Measurements from ENCODE around the gene TMEM185B.

DNA sequence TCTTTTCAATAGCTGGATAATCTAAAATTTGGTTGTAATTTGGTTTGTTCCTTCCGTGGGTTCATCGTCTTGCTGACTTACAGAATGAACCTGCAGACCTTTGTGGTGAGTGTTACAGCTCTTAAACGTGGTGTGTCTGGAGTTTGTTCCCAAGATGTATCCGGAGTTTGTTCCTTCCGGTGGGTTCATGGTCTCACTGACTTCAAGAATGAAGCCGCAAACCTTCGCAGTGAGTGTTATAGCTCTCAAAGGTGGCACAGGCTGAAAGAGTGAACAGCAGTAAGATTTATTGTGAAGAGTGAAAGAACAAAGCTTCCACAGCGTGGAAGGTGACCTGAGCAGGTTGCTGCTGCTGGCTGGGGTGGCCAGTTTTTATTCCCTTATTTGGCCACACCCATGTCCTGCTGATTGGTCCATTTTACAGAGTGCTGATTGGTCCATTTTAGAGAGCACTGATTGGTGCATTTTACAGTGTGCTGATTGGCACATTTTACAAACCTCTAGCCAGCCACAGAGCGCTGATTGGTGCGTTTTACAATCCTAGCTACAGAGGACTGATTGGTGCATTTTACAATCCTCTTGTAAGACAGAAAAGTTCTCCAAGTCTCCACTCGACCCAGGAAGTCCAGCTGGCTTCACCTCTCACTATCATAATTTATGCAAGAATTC lies 46.0 kb upstream of the TMEM185B start:
- TF ChIP-seq, protein P1, sequence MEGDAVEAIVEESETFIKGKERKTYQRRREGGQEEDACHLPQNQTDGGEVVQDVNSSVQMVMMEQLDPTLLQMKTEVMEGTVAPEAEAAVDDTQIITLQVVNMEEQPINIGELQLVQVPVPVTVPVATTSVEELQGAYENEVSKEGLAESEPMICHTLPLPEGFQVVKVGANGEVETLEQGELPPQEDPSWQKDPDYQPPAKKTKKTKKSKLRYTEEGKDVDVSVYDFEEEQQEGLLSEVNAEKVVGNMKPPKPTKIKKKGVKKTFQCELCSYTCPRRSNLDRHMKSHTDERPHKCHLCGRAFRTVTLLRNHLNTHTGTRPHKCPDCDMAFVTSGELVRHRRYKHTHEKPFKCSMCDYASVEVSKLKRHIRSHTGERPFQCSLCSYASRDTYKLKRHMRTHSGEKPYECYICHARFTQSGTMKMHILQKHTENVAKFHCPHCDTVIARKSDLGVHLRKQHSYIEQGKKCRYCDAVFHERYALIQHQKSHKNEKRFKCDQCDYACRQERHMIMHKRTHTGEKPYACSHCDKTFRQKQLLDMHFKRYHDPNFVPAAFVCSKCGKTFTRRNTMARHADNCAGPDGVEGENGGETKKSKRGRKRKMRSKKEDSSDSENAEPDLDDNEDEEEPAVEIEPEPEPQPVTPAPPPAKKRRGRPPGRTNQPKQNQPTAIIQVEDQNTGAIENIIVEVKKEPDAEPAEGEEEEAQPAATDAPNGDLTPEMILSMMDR (IDR thresholded peaks at IDR 0.05), result no peak
- TF ChIP-seq POLR2A (IDR thresholded peaks at IDR 0.05), result no peak

Measured in lower leg skin (tissue), 3 donors.